SK-N-MC (cell line): ENCODE data around the gene SNX27.

Experiments used
- DNase-seq: peaks from one replicate; pipeline ENCODE4 v3.0.0-alpha.2; 2011; ENCODE audit warnings: low read depth, low spot score
- H3K27ac ChIP-seq: fragments of 200-600 bp; sonication (generic); 2 replicates; pipeline ENCODE4 v1.5.1; 2016; ENCODE audit warnings: mixed run types
- H3K36me3 ChIP-seq: fragments of 200-600 bp; sonication (generic); 2 replicates; pipeline ENCODE4 v1.6.1; 2017; ENCODE audit warnings: antibody characterized with exemption, low read length, mixed read lengths; ENCODE audit not compliant: insufficient read depth
- H3K4me3 ChIP-seq: fragments of 200-600 bp; sonication (generic); 2 replicates; pipeline ENCODE4 v1.5.1; 2016
- H3K9ac ChIP-seq: fragments of 200-600 bp; sonication (generic); 2 replicates; pipeline ENCODE4 v1.8.0; 2017; ENCODE audit warnings: mixed run types, mixed read lengths; ENCODE audit not compliant: insufficient read length
- H3K9me3 ChIP-seq: fragments of 200-600 bp; sonication (generic); 2 replicates; pipeline ENCODE4 v1.6.1; 2017; ENCODE audit warnings: low read depth, mild to moderate bottlenecking, antibody characterized with exemption, low read length, moderate library complexity, mixed read lengths
- EZH2 ChIP-seq: fragments of 200-600 bp; sonication (generic); IDR thresholded peaks from one replicate; pipeline ENCODE4 v1.6.1; 2017; ENCODE audit warnings: antibody characterized with exemption
- FOXP2 ChIP-seq: optimal IDR thresholded peaks from 2 replicates; pipeline ENCODE3; 2011; ENCODE audit warnings: mild to moderate bottlenecking, moderate library complexity; ENCODE audit not compliant: insufficient read depth; ENCODE audit errors: extremely low read length, control extremely low read depth
- POLR2AphosphoS5 ChIP-seq: IDR thresholded peaks from 2 replicates; pipeline ENCODE4 v1.6.1; 2012; ENCODE audit warnings: mild to moderate bottlenecking, low read depth, low read length, borderline replicate concordance

Gene SNX27

GRCh38 chr1:151739590-151740355, 127.9 kb downstream of the SNX27 start:
- TF ChIP-seq FOXP2 (no peak), POLR2AphosphoS5 (no peak), EZH2 (no peak)
- no peaks in the 10 kb centered on the region for H3K36me3 ChIP-seq
- H3K9me3 ChIP-seq, result no peaks in the 10 kb centered on the region; the same call in 1 of the 2 replicates
- H3K4me3 ChIP-seq, result no peak overlapping the region
- no peak overlapping the region for H3K9ac ChIP-seq
- no peak for DNase-seq
- H3K27ac ChIP-seq, result no peak overlapping the region

DNA sequence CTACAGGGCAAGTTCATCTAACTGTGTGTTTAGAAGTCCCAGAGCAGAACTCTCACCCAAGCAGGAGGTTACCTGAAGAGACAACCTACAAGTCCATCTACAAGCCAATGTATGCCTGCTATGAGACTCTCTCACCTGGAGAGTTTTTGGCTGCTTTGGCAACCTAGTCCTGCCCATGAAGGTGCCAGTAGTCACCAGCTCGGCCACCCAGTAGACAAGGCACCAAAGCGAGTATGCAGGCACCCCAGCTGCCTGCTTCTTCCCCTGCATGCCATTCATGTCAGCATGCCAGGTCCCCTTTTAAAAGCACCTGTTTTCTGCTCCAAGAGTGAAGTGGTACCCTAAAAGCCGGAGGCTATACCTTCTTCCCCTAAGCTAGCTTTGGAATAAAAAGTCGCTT, 129.7 kb downstream of the SNX27 start:
- H3K9me3 ChIP-seq, result no peaks in the 10 kb centered on the region; the same call in 1 of the 2 replicates
- no peaks in the 10 kb centered on the region for H3K36me3 ChIP-seq
- no peak overlapping the region for H3K9ac ChIP-seq
- no peak overlapping the region for H3K4me3 ChIP-seq
- no peak for DNase-seq
- H3K27ac ChIP-seq, result no peak overlapping the region
- TF ChIP-seq EZH2 (no peak), POLR2AphosphoS5 (no peak), FOXP2 (no peak)
